ENCODE results near the gene KIRREL3. TPM values are rescaled to one million over a fixed set of nuclear protein-coding genes. Genes with fewer than 3 reads are reported as not detected.
A peak's percentile ranks its signal among the peaks of the same experiment; 100 is the strongest.

The KIRREL3 gene
- total RNA-seq, 4 donors from 2014 or later = 0.82 to 15.7 (median 1.4) TPM; not detected in 1

GRCh38 chr11:126426820-126427749 is 573.5 kb downstream of the KIRREL3 start:
- DNase-seq = no peak
- no peaks in the 10 kb centered on the region for H3K36me3 ChIP-seq
- H3K27me3 ChIP-seq = no peaks in the 10 kb centered on the region
- peak overlapping the region; percentile 2 to 28 (median 11) for H3K27ac ChIP-seq
- H3K4me3 ChIP-seq = no peak overlapping the region
- no peaks in the 10 kb centered on the region for H3K9me3 ChIP-seq
- intact Hi-C loops (cut with DNase I; ENCODE audit: low total_unique reads) = no loop called here
- H3K4me1 ChIP-seq = peaks cover 17 to 56% (median 28%) of the 10 kb centered on the region in 4 donors
- 69 to 87% methylated on average over 6 to 14 of the region's 14 CpGs for WGBS, 2 donors (ENCODE audit: low coverage in 1 of 2)
- in situ Hi-C loops (cut with MboI; ENCODE audit: low pct_ligation_motif_present in 1 of 4, low pct_unique_long_range_greater_than_20kb in 1 of 4, low sequenced_read_pairs in 3 of 4) = loop anchor here in 2 of 4 donors (25.0 kb wide), 1 partner anchor 560 kb away; no protein-coding TSS in a partner anchor
- no peak for TF ChIP-seq POLR2AphosphoS5 (IDR thresholded peaks at IDR 0.05)
- no peak for TF ChIP-seq EP300 (IDR thresholded peaks at IDR 0.05; ENCODE audit: low read depth)
- TF ChIP-seq CTCF (IDR thresholded peaks at IDR 0.05) = no peak
- no peak for TF ChIP-seq POLR2A (IDR thresholded peaks at IDR 0.05)

GRCh38 chr11:126426106-126426505 is 574.5 kb downstream of the KIRREL3 start:
- Histone ChIP-seq H3K4me3 (no peak overlapping the region), H3K9me3 (no peaks in the 10 kb centered on the region), H3K36me3 (no peaks in the 10 kb centered on the region), H3K27ac (peak overlapping the region in 3 of 4 donors; percentile 2 to 41 (median 20)), H3K4me1 (peaks cover 20 to 55% (median 25%) of the 10 kb centered on the region in 4 donors), H3K27me3 (no peaks in the 10 kb centered on the region)
- TF ChIP-seq POLR2AphosphoS5 (IDR thresholded peaks at IDR 0.05) (no peak), EP300 (IDR thresholded peaks at IDR 0.05; ENCODE audit: low read depth) (no peak), CTCF (IDR thresholded peaks at IDR 0.05) (no peak), POLR2A (IDR thresholded peaks at IDR 0.05) (no peak)
- peak; percentile 45 for DNase-seq
- WGBS, 2 donors (ENCODE audit: low coverage in 1 of 2) = 73% methylated on average over 3 of the region's 3 CpGs; no CpG with 5 or more reads in 1 of the 2 donors
- intact Hi-C loops (cut with DNase I; ENCODE audit: low total_unique reads) = no loop called here
- in situ Hi-C loops (cut with MboI; ENCODE audit: low pct_ligation_motif_present in 1 of 4, low pct_unique_long_range_greater_than_20kb in 1 of 4, low sequenced_read_pairs in 3 of 4) = loop anchor here in 2 of 4 donors (25.0 kb wide), 1 partner anchor 561 kb away; no protein-coding TSS in a partner anchor

GRCh38 chr11:126424471-126425039 is 576.0 kb downstream of the KIRREL3 start:
- Histone ChIP-seq H3K4me1 (peaks cover 21 to 55% (median 24%) of the 10 kb centered on the region in 4 donors), H3K36me3 (no peaks in the 10 kb centered on the region), H3K27me3 (no peaks in the 10 kb centered on the region), H3K4me3 (no peak overlapping the region), H3K9me3 (no peaks in the 10 kb centered on the region), H3K27ac (peak overlapping the region in 1 of 4 donors; percentile 77)
- in situ Hi-C loops (cut with MboI; ENCODE audit: low pct_ligation_motif_present in 1 of 4, low pct_unique_long_range_greater_than_20kb in 1 of 4, low sequenced_read_pairs in 3 of 4) = loop anchor here in 2 of 4 donors (25.0 kb wide), 2 partner anchors 112 to 563 kb away; partner anchors contain the start of gene DCPS (in 1 of the 2)
- intact Hi-C loops (cut with DNase I; ENCODE audit: low total_unique reads) = no loop called here
- no peak for TF ChIP-seq CTCF (IDR thresholded peaks at IDR 0.05)
- no peak for TF ChIP-seq EP300 (IDR thresholded peaks at IDR 0.05; ENCODE audit: low read depth)
- TF ChIP-seq POLR2AphosphoS5 (IDR thresholded peaks at IDR 0.05) = no peak
- TF ChIP-seq POLR2A (IDR thresholded peaks at IDR 0.05) = no peak
- WGBS, 2 donors (ENCODE audit: low coverage in 1 of 2) = 85% methylated on average over 29 of the region's 30 CpGs; no CpG with 5 or more reads in 1 of the 2 donors
- DNase-seq = no peak

- DNase-seq = no peak
- H3K4me3 ChIP-seq = no peak overlapping the region
- H3K27ac ChIP-seq = peak overlapping the region; percentile 51 to 77 (median 64)
- H3K4me1 ChIP-seq = peaks cover 21 to 54% (median 24%) of the 10 kb centered on the region in 4 donors
- in situ Hi-C loops (cut with MboI; ENCODE audit: low pct_ligation_motif_present in 1 of 4, low pct_unique_long_range_greater_than_20kb in 1 of 4, low sequenced_read_pairs in 3 of 4) = loop anchor here in 1 of 4 donors (25.0 kb wide), 1 partner anchor 111 kb away; the partner anchor contains the start of gene DCPS
- TF ChIP-seq POLR2AphosphoS5 (IDR thresholded peaks at IDR 0.05) = no peak
- no peak for TF ChIP-seq EP300 (IDR thresholded peaks at IDR 0.05; ENCODE audit: low read depth)
- WGBS, 2 donors (ENCODE audit: low coverage in 1 of 2) = 80% methylated on average over 11 of the region's 11 CpGs; no CpG with 5 or more reads in 1 of the 2 donors
- no peaks in the 10 kb centered on the region for H3K36me3 ChIP-seq
- H3K9me3 ChIP-seq = no peaks in the 10 kb centered on the region
- H3K27me3 ChIP-seq = no peaks in the 10 kb centered on the region
- intact Hi-C loops (cut with DNase I; ENCODE audit: low total_unique reads) = no loop called here
Observed at GRCh38 chr11:126423743-126424142, 576.8 kb downstream of the KIRREL3 start.
